ENCODE data around the gene TTC24.
"Not testable (repeated sequence)": the region's sequence is repeated elsewhere in the genome, so short reads cannot be mapped to it uniquely, and the experiment has no call there.

Gene TTC24

DNA sequence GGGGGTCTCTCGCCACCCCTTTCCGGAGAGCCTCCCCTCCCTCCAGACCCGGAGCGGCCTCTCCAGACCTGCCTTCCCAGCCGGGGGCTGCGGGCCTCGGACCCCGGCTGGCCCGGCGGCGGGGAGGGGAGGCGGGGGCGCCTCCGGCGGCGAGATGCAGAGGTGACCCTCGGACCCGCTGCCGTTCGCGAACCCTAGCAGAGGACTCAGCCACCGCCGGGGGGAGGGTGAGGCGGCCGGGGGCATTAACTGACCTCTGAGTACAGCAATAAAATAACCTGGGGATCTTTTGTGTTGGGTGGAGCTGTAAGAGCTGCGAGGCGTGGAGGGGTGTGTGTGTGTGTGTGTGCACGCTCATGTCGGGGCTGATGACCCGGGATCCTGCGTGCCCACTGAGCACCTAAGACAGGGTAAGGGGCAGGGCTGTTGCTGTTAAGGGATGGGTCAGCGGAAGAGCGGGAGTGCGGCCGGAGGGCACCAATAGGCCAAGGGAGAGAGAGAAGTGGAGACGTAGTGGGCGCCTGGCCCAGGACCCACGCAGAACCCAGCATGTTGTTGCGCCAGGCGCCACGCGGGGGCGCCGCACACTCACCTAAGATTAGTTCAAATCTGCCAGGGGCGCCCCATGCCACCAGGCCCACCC lies 46.0 kb downstream of the TTC24 start:
- no peak overlapping the region for H3K4me3 ChIP-seq (replicated peaks; ENCODE audit: low read depth, low read length)
- peak; percentile 54 for DNase-seq (ENCODE audit: low read depth)
- TF ChIP-seq, protein P1, sequence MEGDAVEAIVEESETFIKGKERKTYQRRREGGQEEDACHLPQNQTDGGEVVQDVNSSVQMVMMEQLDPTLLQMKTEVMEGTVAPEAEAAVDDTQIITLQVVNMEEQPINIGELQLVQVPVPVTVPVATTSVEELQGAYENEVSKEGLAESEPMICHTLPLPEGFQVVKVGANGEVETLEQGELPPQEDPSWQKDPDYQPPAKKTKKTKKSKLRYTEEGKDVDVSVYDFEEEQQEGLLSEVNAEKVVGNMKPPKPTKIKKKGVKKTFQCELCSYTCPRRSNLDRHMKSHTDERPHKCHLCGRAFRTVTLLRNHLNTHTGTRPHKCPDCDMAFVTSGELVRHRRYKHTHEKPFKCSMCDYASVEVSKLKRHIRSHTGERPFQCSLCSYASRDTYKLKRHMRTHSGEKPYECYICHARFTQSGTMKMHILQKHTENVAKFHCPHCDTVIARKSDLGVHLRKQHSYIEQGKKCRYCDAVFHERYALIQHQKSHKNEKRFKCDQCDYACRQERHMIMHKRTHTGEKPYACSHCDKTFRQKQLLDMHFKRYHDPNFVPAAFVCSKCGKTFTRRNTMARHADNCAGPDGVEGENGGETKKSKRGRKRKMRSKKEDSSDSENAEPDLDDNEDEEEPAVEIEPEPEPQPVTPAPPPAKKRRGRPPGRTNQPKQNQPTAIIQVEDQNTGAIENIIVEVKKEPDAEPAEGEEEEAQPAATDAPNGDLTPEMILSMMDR (IDR thresholded peaks at IDR 0.05; ENCODE audit: low read length, missing control alignments) = peak; percentile 67

GRCh38 chr1:156626079-156626438 lies 46.5 kb downstream of the TTC24 start:
- no peak overlapping the region for H3K4me3 ChIP-seq (replicated peaks; ENCODE audit: low read depth, low read length)
- DNase-seq (ENCODE audit: low read depth) = no peak
- TF ChIP-seq, protein P1 (IDR thresholded peaks at IDR 0.05; ENCODE audit: low read length, missing control alignments) = no peak

GRCh38 chr1:156627313-156627880 lies 47.9 kb downstream of the TTC24 start:
- TF ChIP-seq, protein P1 (IDR thresholded peaks at IDR 0.05; ENCODE audit: low read length, missing control alignments) = peak; percentile 75
- H3K4me3 ChIP-seq (replicated peaks; ENCODE audit: low read depth, low read length) = no peak overlapping the region
- peak; percentile 68 for DNase-seq (ENCODE audit: low read depth)

- no peak for DNase-seq (ENCODE audit: low read depth)
- H3K4me3 ChIP-seq (replicated peaks; ENCODE audit: low read depth, low read length) = no peak overlapping the region
- TF ChIP-seq, protein P1 (IDR thresholded peaks at IDR 0.05; ENCODE audit: low read length, missing control alignments) = no peak
Observed at GRCh38 chr1:156629823-156630449, 50.4 kb downstream of the TTC24 start.

DNA sequence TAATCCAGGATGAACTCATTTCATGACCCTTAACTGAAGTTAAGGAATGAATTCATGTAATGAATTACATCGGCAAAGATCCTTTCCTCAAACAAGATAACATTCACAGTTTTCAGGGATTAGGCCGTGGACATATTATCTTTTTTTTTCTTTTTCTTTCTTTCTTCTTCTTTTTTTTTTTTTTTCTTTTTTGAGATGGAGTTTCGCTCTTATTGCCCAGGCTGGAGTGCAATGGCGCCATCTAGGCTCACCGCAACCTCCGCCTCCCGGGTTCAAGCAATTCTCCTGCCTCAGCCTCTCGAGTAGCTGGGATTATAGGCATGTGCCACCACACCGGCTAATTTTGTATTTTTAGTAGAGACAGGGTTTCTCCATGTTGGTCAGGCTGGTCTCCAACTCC lies 51.6 kb downstream of the TTC24 start:
- not testable (repeated sequence) for H3K4me3 ChIP-seq (replicated peaks; ENCODE audit: low read depth, low read length); DNase-seq (ENCODE audit: low read depth)

DNA sequence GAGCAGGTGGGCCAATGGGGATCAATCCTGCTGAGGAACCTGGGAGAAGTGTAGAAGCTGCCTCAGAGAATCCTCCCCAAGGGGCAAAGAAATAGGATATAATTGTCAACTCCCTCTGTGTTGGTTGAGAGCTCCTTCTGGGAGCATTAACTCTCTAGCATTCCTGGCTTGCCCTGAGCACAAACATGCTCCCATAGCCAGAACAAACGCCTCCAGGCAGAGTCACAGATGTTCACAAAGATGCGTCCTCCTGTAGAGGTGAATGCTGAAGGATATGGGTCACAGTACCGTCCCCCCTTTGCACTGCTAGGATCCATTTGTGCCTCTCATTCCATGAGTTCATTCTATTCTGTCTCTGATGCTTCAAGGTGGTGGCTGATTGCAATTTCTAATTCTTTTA lies 52.8 kb downstream of the TTC24 start:
- TF ChIP-seq, protein P1 (IDR thresholded peaks at IDR 0.05; ENCODE audit: low read length, missing control alignments) = no peak
- no peak for DNase-seq (ENCODE audit: low read depth)
- no peak overlapping the region for H3K4me3 ChIP-seq (replicated peaks; ENCODE audit: low read depth, low read length)
